ENCODE results near the gene EQTN.

The EQTN gene

DNA sequence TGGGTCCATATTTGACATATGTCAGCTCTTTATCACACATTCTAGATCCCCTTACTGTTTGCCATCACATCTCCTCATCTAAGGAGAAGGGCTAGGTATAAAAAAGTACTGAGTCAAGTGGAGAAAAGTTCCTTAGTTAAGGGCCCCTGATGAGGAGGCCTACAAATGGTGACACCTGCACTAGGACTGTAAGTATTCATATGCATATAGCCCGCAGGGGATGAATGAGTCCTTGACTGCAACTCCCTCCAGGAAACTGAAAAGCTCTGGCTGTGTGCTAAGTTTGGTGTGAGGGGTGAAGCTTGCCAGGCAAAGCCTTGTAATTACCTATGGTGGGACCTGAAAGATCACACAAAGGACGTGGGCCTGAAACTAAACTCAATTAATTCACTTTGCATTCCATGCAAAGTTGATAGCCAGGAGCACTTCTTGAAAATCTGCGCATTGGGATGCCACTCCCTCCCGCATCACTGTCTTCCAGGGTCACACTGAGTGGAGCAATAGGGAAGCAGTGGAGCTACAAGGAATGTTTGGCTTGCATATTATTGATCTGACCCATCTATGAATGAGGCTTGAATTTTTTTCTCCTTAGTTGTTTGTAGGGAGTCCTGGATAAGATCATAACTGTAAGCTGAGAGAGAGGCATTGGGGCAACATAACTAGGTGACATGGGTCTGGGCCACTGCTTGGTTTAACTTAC, 11.9 kb upstream of the EQTN start:
- H3K4me3 ChIP-seq (ENCODE audit: low read depth, low read length) = no peak overlapping the region
- in situ Hi-C loops (cut with HindIII; ENCODE audit: low sequenced_read_pairs) = no loop called here
- no peak for DNase-seq (ENCODE audit: low read depth, low spot score)
- TF ChIP-seq, protein P1, sequence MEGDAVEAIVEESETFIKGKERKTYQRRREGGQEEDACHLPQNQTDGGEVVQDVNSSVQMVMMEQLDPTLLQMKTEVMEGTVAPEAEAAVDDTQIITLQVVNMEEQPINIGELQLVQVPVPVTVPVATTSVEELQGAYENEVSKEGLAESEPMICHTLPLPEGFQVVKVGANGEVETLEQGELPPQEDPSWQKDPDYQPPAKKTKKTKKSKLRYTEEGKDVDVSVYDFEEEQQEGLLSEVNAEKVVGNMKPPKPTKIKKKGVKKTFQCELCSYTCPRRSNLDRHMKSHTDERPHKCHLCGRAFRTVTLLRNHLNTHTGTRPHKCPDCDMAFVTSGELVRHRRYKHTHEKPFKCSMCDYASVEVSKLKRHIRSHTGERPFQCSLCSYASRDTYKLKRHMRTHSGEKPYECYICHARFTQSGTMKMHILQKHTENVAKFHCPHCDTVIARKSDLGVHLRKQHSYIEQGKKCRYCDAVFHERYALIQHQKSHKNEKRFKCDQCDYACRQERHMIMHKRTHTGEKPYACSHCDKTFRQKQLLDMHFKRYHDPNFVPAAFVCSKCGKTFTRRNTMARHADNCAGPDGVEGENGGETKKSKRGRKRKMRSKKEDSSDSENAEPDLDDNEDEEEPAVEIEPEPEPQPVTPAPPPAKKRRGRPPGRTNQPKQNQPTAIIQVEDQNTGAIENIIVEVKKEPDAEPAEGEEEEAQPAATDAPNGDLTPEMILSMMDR (IDR thresholded peaks at IDR 0.05; ENCODE audit: low read depth, low read length) = no peak

DNA sequence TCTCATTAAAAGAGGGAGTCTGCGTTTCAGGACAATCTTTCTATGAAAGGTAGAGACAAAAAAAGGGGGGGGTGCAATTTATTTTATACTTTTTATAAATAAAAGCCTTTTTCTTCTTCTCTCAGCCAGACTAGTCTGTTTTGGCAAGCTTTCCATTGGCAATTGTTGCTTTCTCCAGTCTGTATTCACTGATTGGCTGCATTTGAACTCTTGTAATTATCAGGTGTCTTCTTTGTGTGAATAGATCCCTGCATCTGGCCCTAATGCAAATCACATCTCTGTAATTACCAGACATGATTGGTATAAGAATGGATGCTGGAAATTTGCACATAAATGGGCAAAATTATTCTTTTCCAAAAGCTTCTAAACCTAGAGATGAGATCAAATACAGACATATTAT, 7.6 kb upstream of the EQTN start:
- DNase-seq (ENCODE audit: low read depth, low spot score) = no peak
- TF ChIP-seq, protein P1 (IDR thresholded peaks at IDR 0.05; ENCODE audit: low read depth, low read length) = no peak
- in situ Hi-C loops (cut with HindIII; ENCODE audit: low sequenced_read_pairs) = no loop called here
- no peak overlapping the region for H3K4me3 ChIP-seq (ENCODE audit: low read depth, low read length)

DNA sequence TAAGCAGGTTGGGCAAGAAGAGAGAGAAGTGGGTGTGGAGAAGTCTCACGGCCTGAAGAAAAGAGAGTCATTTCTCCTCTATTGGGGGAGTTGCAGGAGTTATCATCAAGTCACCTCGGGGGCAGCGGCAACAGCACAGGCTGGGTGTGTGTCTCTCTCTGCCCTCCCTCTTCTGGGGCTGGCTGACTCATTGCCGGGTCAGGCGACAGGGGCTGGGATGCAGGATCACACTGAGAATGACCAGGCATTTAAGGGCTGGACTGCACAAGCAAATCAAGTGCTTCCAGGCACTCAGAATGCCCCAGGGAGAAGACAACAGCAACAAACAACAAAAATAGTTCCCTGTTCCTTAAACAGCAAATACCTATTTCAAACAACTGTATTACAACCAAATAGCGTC, 6.3 kb upstream of the EQTN start:
- no peak overlapping the region for H3K4me3 ChIP-seq (ENCODE audit: low read depth, low read length)
- DNase-seq (ENCODE audit: low read depth, low spot score) = no peak
- TF ChIP-seq, protein P1 (IDR thresholded peaks at IDR 0.05; ENCODE audit: low read depth, low read length) = no peak
- in situ Hi-C loops (cut with HindIII; ENCODE audit: low sequenced_read_pairs) = no loop called here

DNA sequence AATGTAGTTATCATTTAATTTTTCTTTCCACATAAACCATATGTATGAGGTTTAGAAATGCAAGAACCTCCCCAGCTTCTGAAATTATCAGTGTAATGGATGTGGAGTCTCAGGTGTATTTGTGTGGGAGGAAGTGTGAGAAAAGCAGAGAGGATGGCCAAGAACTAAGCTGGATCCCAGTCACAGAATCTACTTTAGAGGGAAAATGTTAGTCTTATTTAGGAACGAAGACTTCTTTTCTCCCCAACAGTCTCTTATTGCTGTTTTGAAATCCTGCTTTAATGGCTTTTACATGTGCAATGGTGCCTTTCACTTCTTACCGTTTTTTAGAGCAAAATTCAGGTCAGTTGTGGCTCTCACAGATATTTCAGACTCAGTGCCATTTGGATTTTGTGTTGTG, 3.0 kb downstream of the EQTN start:
- DNase-seq (ENCODE audit: low read depth, low spot score) = no peak
- in situ Hi-C loops (cut with HindIII; ENCODE audit: low sequenced_read_pairs) = no loop called here
- TF ChIP-seq, protein P1 (IDR thresholded peaks at IDR 0.05; ENCODE audit: low read depth, low read length) = no peak
- no peak overlapping the region for H3K4me3 ChIP-seq (ENCODE audit: low read depth, low read length)

DNA sequence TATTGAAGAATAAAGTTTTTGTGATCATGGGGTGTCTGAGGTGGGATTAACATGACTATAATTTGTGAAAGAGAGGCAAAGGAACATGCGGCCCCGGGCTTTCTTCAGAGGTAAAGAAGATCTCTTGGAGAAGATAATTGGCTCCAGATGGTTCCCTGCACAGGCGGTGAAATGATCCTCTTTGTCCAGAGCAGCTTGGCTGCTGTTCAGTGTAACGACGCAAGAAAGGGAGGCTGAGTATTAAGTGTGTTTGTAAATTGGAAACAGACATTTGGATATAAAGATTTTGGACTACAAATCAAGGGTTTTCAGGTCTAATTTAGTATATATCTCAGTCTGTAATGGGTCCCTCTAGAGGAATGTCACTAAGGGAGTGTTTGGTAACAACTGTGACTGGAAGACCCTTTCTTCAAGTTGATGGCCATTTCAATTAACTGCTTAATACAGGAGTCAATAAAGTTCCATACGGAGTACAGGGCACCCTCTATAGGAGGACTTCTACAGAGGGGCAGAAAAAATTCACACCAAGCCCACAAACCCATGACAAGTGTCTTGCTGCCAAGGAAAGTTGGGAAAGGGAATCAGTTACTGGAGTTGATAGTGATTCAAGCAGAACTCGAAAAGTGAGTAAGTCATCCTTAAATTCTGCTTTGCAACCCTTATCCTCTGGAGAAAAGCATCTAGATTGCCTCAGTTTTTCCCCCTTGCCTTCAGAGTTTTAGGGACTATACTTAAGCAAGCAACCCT, 4.1 kb downstream of the EQTN start:
- TF ChIP-seq, protein P1 (IDR thresholded peaks at IDR 0.05; ENCODE audit: low read depth, low read length) = no peak
- peak; percentile 5 for DNase-seq (ENCODE audit: low read depth, low spot score)
- in situ Hi-C loops (cut with HindIII; ENCODE audit: low sequenced_read_pairs) = no loop called here
- no peak overlapping the region for H3K4me3 ChIP-seq (ENCODE audit: low read depth, low read length)

DNA sequence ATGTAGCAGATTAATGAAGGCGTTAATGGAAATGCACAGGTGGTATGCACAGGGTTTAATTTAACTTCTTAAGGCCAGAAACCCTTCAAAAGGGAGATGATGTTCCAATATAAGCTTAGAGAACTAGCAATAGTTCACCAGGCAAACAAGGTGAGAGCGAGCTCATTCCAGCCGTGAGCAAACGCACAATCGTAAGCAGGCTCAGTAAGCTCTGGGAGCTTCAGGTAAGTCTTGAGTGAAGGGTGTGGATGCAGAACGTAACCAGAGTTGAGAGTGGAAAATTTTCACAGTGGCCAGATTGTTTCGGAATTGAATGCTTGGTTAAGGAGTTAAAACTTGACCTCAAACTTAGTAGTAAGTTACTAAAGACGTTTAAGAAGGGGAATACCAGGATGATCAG, 5.7 kb downstream of the EQTN start:
- no peak overlapping the region for H3K4me3 ChIP-seq (ENCODE audit: low read depth, low read length)
- no peak for DNase-seq (ENCODE audit: low read depth, low spot score)
- TF ChIP-seq, protein P1 (IDR thresholded peaks at IDR 0.05; ENCODE audit: low read depth, low read length) = no peak
- in situ Hi-C loops (cut with HindIII; ENCODE audit: low sequenced_read_pairs) = no loop called here

Data from astrocyte of the spinal cord (primary cell).